NCI-H2227 (cell line): Measurements from ENCODE around the gene CCDC80.
"Not testable (repeated sequence)": the region's sequence is repeated elsewhere in the genome, so short reads cannot be mapped to it uniquely, and the experiment has no call there.

Experiments
- DNase-seq: peaks from one replicate; lab custom pipeline; 2025; ENCODE audit not compliant: unreplicated experiment; lab: John Stamatoyannopoulos, UW

The CCDC80 gene

DNA sequence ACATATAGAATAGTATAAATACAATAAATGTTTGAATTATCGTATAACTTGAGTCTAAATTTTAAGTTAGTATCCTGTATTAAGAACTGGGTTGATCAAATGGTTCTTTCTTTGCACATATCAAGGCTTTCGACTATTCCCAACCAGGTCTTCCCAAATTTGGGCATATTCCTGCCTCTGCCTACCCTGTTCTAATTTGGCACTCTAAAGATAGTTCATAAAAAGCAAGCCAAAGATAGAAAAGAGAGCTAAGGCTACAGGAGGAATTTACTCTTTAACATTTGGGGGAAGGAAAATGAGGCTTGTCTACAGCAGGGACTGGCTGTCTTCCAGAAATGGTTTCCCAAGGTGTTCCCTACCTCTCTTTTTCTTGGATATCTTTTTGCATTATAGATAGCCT, 43.0 kb downstream of the CCDC80 start:
- DNase-seq: no peak

DNA sequence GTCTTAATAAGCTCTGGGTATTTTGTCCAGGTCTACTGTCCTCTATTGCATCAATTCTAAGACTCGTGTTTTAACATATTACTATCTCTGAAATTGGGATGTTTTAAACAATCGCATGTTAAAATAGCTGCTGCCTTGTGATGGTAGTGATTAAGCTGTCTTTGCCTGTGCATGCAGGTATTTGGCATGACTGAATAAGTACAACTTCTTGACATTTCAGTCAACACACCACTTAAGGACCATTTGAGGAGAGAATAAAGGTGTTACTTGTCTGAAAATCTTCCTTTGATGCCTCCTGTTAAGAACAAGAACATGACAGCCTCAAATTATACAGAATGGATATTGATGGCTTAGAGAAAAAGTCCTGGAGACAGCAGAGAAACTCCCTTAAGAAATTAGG, 46.1 kb downstream of the CCDC80 start:
- peak; percentile 2 for DNase-seq

DNA sequence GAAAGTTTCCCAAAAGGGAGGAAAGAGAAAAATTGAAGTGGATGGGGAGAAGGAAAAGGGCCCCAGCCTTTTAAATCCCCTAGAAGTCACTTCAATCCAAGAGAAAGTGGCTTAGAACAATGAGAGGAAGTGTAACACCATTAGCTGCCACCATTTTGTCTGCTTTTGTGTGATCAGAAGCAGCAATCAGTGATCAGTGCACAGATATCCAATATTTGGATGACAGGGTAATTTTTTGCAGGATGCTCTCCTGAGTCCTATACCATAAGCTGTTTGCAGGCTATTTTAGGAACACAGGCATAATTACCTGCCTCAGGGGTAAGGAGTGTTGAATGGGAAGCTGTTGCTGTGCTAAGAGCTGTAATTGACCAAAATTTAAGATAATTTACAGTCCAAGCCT, 47.7 kb downstream of the CCDC80 start:
- no peak for DNase-seq

DNA sequence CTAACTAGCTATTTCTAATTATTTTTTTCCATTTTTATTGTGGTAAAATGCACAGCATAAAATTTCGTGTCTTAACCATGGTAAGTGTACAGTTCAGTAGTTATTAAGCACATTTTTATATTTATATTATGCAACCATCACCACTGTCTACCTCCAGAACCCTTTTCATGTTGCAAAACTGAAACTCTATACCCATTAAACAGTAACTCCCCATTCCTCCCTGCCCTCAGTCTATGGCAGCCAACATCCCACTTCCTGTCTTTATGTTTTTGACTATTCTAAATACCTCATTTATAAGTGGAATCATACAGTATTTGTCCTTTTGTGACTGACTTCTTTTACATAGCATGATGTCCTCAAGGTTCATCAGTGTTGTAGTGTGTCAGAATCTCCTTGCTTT, 53.6 kb downstream of the CCDC80 start:
- DNase-seq: no peak

DNA sequence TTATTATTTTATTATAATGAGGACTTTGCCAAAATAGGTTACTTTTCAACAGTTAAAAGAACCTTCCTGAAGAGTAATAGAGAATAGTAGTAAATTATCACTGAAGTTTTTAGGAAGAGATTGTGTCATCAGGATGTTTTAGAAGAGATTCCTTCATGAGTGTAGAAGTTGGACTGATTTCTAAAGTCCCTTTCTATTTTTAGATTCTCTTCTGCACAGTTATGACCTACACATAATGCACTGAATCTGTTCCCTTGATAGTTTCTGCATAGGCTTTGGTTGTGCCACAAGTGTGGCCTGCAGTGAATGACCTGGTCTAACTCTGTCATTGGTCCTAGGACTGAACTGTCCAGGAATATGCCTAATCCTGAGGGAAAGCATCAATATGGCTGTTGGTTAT, 55.2 kb downstream of the CCDC80 start:
- DNase-seq: no peak

DNA sequence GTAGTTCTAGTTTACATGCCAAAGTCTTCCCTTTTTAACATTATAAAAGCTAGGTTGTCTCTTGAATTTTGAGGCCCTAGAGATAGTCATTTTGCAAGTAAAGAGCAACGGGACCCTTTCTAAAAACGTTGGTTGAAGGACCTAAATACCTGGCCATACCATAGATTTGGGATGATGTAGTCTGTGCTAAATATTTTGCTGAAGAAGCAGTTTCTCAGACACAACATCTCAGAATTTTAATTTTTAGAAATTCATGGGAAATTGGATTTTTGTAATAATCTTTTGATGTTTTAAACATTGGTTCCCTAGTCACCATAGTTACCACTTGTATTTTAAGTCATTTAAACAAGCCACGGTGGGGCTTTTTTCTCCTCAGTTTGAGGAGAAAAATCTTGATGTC, 57.8 kb downstream of the CCDC80 start:
- no peak for DNase-seq

DNA sequence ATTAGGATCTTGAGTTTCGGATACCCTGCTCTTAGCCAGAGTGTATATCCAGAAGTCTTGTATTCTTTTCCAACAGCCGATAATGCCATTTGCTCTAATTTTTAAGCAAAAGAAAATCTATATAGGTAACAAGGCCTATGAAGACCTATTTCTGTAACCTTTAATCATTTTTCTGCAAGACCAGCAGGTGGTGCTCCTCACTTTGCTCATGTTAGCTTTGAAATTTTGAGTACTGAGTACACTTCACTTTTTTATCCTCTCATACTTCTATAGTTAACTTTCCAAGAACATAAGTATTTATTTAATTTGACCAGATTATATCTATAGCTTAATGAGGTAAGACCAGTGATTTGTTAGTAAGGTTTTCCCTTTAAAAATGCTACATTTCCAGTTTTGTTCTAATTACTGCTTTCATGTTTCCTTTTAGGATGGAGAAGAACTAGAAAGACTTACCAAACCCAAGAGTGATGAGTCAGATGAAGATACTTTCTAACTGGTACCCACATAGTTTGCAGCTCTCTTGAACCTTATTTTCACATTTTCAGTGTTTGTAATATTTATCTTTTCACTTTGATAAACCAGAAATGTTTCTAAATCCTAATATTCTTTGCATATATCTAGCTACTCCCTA, 58.6 kb downstream of the CCDC80 start:
- DNase-seq: peak; percentile 20

DNA sequence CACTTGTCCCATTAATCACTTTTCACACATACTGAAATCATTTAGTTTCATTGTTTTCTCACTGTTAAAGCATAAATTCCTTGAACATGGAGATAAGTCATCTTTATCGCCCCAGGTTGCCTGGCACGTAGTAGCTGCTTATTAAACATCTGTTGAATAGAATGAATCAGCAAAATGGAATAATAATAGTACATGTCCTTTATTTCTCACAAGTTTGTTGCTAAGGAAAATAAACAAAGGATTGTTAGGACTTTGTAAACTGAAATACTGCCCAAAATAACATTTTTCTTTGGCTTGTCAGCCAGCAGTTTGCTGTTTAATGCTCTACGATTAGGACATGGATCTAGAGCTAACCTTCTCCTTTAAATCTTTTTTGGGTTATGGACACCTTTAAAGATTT, 61.2 kb downstream of the CCDC80 start:
- DNase-seq: no peak

DNA sequence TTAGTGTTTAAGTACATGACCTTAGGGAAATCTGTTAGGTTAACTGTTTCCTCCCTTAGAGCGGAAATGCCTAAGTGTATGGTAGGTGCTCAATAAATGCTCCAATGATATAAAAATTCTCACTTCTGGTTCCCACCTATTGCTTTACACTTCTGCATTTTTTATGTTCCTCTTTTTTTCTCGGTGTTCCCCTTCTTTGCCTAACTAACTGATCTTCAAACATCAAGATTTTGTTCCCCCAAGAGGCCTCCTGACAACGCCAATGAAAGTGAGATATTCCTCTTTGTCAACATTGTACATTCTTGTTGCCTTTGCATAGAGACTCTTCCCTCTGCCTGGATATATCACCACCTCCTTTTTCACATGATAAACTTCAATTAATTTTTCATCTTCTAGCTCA, 61.7 kb downstream of the CCDC80 start:
- no peak for DNase-seq

DNA sequence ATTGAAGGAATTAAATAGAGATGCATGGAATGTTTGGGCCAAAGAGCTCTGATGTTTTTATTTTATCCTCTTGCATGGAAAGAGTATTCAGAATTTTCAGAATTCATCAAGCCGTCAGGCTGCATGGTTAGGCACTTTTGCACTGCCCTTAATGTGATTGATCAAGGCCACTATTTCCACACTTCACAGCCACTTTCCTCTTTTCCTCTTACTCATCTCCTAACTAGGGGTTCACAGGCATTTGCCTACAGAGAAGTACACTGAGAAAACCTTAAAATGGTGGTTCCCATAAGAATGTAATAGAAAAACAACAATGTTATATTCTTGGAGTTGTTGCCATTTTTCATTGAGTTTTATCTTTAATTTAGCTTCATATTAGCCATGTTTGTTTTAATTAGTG, 68.2 kb downstream of the CCDC80 start:
- DNase-seq: no peak

DNA sequence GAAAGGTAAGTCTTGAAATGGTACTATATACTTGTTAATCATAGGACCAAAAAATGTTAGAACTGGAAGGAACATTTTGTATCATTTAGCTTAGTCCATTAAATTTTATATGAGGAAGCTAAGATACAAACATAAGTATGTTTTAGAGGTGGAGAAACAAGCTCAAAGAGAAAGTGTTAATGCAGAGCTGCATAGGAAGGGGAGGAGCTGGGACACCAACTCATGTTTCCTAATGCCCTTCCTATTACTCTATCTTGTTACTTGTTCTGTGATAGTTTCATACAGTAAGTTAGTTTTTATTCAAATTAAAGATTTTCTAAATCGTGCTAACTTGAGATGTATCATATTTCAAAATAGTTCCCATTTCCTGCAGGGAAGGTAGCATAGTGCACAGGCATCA, 71.7 kb downstream of the CCDC80 start:
- no peak for DNase-seq

DNA sequence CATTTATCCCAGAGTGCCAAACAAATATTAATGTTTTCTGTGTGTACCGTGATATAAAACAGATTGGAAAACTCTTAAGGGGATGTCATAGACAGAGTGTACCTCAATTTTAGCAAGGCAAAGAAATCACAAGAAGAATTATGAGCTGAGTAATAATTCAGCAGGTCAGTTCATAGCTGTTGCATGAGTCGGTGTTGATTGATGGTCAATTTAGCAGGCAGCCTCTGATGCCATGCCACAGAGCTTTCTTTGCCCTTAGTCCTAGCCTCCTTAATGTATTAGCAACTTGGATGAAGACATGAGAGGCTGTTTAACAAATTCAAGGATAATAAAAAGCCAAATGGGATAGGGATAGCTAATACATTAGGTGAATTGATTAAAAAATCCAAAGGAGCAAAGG, 72.3 kb downstream of the CCDC80 start:
- no peak for DNase-seq

DNA sequence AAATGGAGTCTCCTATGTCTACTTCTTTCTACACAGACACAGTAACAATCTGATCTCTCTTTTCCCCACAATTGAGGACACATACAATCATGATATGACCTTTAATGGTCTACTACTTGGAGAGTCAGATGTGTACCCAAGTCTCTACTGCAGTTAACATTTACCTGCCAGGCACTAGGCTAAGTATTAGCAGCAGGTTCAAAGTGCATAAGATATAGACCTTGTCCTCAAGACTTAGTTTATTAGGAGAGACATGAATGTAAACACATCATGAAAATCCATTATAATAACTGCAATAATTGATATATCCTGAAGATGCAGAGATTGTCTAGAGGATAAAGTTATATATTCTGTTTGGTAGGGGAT, 76.0 kb downstream of the CCDC80 start:
- no peak for DNase-seq

DNA sequence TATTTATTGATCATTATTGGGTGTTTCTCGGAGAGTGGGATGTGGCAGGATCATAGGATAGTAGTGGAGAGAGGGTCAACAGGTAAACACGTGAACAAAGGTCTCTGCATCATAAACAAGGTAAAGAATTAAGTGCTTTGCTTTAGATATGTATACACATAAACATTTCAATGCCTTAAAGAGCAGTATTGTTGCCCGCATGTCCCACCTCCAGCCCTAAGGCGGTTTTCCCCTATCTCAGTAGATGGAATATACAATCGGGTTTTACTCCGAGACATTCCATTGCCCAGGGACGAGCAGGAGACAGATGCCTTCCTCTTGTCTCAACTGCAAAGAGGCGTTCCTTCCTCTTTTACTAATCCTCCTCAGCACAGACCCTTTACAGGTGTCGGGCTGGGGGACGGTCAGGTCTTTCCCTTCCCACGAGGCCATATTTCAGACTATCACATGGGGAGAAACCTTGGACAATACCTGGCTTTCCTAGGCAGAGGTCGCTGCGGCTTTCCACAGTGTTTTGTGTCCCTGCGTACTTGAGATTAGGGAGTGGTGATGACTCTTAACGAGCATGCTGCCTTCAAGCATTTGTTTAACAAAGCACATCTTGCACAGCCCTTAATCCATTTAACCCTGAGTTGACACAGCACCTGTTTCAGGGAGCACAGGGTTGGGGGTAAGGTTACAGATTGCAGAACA, 76.5 kb downstream of the CCDC80 start:
- not testable (repeated sequence) for DNase-seq

DNA sequence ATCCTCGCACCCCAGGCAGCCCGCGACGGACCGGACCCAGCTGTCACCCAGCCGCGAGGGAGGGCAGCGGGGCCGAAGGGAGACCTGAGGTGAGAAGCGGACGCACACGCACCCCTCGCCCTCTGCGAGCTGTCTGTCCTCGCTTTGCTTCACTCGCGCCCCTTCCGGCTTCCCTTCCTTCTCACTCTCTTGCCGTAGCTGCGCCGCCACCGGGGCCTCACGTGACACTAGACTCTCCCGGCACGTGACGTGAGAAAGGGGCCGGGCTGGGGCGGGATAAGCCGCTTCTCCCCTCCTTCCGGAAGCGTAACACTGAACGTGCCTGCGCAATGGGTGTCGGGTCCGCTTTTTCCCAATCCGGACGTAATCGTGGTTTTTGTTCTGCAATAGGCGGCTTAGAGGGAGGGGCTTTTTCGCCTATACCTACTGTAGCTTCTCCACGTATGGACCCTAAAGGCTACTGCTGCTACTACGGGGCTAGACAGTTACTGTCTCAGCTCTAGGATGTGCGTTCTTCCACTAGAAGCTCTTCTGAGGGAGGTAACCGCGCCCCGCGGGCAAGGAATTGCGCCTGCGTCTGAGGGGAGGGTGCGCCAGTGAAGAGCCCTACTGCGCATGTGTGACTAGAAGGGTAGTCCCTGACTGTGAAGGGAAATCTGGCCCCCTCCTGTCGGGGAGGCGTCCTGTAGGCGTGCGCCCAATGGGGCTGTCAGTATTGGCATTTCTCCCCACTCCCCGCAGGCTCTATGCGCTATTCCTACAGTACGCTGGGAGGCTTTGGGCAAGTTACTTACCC, 79.0 kb downstream of the CCDC80 start, which contains the start of the genes ATG3 and SLC35A5:
Gene ATG3, minus strand, starts transcription at position 229 of the 796 bp plus-strand sequence. CDS start 434 bp downstream, outside the sequence.
Gene SLC35A5, plus strand, starts transcription at position 312 of the 796 bp plus-strand sequence. CDS start 1,359 bp downstream, outside the sequence.
- DNase-seq: peak; percentile 96

DNA sequence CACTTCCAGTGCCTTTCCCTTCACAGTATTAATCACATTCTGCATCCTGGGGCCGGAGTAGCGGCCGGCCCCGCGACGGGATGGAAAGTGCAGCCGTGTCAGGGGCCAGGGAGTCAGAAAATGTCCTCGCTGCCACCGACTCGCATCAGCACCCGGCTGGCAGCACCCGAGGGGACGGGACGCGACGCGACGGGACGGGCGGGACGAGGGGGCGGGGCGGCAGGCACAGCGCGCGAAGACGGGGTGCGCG, 79.5 kb downstream of the CCDC80 start:
- peak; percentile 70 for DNase-seq

DNA sequence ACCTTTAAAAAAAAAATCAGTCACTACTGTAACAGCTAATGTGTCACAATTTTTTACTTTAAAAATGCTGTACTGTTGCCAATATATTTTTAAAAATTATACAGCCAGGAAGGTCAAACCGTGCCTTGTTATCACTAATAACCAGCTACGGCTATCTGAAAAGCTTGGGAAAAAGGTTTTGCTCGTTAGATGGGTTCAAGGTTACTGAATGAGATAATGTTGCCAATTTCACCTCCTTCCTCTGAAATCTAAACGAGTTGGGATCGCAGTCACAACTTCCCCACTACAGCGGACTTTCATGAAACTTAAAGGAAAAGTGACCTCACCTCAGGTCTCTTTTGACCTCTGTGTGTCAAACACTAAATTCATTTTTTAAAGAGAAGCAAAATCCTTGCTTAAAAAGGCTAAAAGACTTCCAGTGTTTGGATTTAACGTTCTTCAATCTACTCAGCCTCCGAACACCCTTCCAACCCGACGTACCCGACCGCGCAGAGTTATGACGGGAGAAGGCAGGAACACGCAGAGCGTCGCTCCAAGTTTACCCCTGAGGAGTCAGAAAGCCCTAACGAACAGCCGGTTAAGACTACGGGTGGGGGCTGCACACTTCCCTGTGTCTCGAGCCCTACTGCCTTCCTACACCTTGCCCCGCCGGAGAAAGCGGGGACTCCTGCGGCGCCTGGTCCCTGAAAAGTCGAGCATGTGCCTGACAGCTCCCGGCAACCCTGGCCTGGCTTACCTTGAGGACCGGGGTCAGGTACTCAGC, 80.0 kb downstream of the CCDC80 start:
- peak; percentile 74 for DNase-seq

DNA sequence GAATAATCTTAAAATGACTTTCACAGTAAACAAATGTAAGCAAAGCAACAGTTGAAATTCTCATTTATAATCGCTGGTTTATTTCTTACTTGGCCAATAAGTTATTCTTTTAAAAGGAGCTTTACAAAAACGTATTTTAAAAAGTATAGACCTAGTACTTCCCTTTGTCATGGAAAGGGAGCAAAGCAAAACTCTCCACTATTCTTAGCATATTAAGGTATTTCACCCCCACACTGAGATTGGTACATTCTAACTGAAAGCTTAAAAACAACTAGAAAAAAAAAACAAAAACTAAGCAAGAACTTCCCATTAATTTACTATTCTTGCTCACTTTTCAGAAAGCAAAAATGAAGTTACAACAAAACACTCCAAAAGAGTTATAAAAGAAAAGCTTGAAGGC, 80.6 kb downstream of the CCDC80 start:
- no peak for DNase-seq

DNA sequence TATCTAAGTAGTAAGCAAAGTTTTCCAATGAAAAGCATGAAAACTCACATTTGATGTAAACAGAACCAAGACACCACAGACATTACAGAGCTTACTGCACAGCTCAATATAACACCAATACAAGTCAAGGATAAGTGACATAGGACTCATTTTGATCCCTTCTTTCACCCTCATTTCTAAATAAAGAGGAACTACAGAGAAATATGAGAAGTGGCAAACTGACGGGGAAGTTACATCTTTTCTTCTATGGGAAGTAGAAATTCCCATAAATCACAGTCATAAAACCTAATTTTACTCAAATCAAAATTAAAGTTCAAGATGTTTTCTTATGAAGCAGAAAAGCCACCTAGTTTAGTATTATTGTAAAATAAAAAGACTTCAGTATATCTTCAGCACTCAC, 83.0 kb downstream of the CCDC80 start:
- DNase-seq: no peak

DNA sequence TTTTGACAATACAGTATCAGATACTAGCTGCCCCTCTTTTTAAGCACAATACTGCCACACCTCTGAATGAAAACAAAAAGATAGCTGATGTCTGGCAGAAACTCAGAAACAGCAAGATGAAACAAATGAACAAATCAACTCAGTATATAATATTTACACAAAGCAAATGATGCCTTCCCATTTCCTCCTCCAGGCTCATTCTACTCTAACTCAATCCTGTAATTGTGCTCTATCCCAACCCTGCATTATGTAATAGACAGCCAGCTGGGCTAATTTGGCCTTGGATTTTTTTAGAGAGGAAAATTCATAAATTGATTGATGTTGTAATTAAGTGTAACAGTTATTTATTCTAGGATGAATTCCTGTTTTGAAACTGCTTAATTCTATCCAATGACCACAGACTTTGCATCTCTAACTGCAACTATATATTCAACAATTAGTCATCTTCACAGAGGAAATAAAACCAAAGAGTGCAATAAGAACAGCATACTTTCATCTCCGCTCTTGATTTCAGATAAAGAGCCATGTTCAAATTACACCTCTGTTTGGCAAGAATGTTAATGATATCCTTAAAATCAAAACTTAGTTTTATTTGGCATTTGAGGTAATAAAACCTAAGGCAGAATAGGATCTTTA, 85.3 kb downstream of the CCDC80 start:
- DNase-seq: no peak

DNA sequence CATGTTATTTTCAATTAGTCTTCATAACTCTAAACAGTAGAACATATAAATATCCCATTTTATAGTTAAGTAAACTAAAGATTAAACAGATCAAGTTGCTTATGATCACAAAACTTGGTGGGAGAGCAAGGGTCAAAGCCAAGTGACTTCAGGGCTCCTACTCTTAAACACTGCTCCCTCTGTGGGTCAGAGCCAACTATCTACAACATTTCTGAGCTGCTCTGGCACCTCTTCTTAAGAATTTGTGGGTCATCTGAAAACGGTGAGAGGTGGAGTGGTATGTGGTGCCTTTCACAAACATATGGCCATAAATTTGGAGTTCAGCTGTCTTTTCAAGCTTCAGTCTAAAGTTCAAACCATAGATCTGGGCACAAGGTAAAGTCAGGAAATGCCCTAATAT, 90.1 kb downstream of the CCDC80 start:
- DNase-seq: no peak
